ENCODE results near the gene GDI2. TPM values are rescaled to one million over a fixed set of nuclear protein-coding genes. Genes with fewer than 3 reads are reported as not detected.
A peak's percentile ranks its signal among the peaks of the same experiment; 100 is the strongest.

The GDI2 gene
- total RNA-seq, 2 experiments from 2014 or later, result 265 to 292 TPM

- ChIA-PET CTCF (ENCODE audit: unreplicated experiment) (interaction anchor here (1.1 kb wide), 1 partner anchor 38 kb away, joined by 3 read pairs; no protein-coding TSS in a partner anchor), POLR2A (interaction anchor here (0.6 to 1.6 kb wide), 6 partner anchors 19 to 524 kb away, joined by 3 to 7 read pairs (median 4); no protein-coding TSS in a partner anchor)
Observed at GRCh38 chr10:5775685-5776084, 37.5 kb downstream of the GDI2 start.

GRCh38 chr10:5774987-5775620, 38.1 kb downstream of the GDI2 start:
- BruUV-seq (replicated peaks), result no TSS peak
- no peak for DNase-seq (ENCODE audit: low spot score)
- Histone ChIP-seq H3K79me2 (ENCODE audit: insufficient read depth, low read depth, low read length) (peaks cover 87% of the 10 kb centered on the region), H4K20me1 (ENCODE audit: insufficient read depth, low read length) (peaks cover 19% of the 10 kb centered on the region; the same call in 1 of the 2 replicates), H3K4me3 (ENCODE audit: low read depth, low read length, poor library complexity, severe bottlenecking) (no peak overlapping the region), H2AFZ (ENCODE audit: low read length) (no peak overlapping the region), H3K36me3 (ENCODE audit: insufficient read depth, low read length) (peaks cover 95% of the 10 kb centered on the region), H3K4me2 (ENCODE audit: low read length) (no peak overlapping the region), H3K4me1 (ENCODE audit: insufficient read depth, low read length, poor library complexity, severe bottlenecking) (peaks cover 18% of the 10 kb centered on the region), H3K27ac (ENCODE audit: low read depth, low read length, poor library complexity, severe bottlenecking) (peak overlapping the region; percentile 2), H3K9me2 (ENCODE audit: insufficient read depth, low read length) (no peaks in the 10 kb centered on the region), H3K9me3 (ENCODE audit: low read length) (no peaks in the 10 kb centered on the region)
- intact Hi-C loops (cut with micrococcal nuclease; ENCODE audit: unreplicated experiment), result loop anchor here (5.0 kb wide), 1 partner anchor 112 kb away; the partner anchor contains the start of gene ANKRD16
- ChIA-PET CTCF (ENCODE audit: unreplicated experiment) (no interaction called here), POLR2A (interaction anchor here (0.7 to 1.6 kb wide), 2 partner anchors 20 to 23 kb away, joined by 3 to 5 read pairs; no protein-coding TSS in a partner anchor)
- TF ChIP-seq, protein P1, sequence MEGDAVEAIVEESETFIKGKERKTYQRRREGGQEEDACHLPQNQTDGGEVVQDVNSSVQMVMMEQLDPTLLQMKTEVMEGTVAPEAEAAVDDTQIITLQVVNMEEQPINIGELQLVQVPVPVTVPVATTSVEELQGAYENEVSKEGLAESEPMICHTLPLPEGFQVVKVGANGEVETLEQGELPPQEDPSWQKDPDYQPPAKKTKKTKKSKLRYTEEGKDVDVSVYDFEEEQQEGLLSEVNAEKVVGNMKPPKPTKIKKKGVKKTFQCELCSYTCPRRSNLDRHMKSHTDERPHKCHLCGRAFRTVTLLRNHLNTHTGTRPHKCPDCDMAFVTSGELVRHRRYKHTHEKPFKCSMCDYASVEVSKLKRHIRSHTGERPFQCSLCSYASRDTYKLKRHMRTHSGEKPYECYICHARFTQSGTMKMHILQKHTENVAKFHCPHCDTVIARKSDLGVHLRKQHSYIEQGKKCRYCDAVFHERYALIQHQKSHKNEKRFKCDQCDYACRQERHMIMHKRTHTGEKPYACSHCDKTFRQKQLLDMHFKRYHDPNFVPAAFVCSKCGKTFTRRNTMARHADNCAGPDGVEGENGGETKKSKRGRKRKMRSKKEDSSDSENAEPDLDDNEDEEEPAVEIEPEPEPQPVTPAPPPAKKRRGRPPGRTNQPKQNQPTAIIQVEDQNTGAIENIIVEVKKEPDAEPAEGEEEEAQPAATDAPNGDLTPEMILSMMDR (conservative IDR thresholded peaks at IDR 0.05; ENCODE audit: low read length), result no peak
- no peak for TF ChIP-seq EZH2phosphoT487 (IDR thresholded peaks at IDR 0.05; ENCODE audit: borderline replicate concordance, low read depth, low read length)

More at GRCh38 chr10:5775685-5776084, 37.5 kb downstream of the GDI2 start:
- Histone ChIP-seq H3K9me2 (ENCODE audit: insufficient read depth, low read length) (no peaks in the 10 kb centered on the region), H2AFZ (ENCODE audit: low read length) (no peak overlapping the region), H4K20me1 (ENCODE audit: insufficient read depth, low read length) (peaks cover 19% of the 10 kb centered on the region; the same call in 1 of the 2 replicates), H3K27ac (ENCODE audit: low read depth, low read length, poor library complexity, severe bottlenecking) (peak overlapping the region; percentile 2), H3K9me3 (ENCODE audit: low read length) (no peaks in the 10 kb centered on the region), H3K79me2 (ENCODE audit: insufficient read depth, low read depth, low read length) (peaks cover 89% of the 10 kb centered on the region), H3K4me3 (ENCODE audit: low read depth, low read length, poor library complexity, severe bottlenecking) (no peak overlapping the region), H3K36me3 (ENCODE audit: insufficient read depth, low read length) (peaks cover 96% of the 10 kb centered on the region), H3K4me1 (ENCODE audit: insufficient read depth, low read length, poor library complexity, severe bottlenecking) (peaks cover 18% of the 10 kb centered on the region), H3K4me2 (ENCODE audit: low read length) (peak overlapping the region; percentile 25; the same call in 1 of the 2 replicates)
- no peak for TF ChIP-seq EZH2phosphoT487 (IDR thresholded peaks at IDR 0.05; ENCODE audit: borderline replicate concordance, low read depth, low read length)
- TF ChIP-seq, protein P1 (conservative IDR thresholded peaks at IDR 0.05; ENCODE audit: low read length), result no peak
- DNase-seq (ENCODE audit: low spot score), result peak; percentile 69
- intact Hi-C loops (cut with micrococcal nuclease; ENCODE audit: unreplicated experiment), result loop anchor here (5.0 kb wide), 1 partner anchor 112 kb away; the partner anchor contains the start of gene ANKRD16
- BruUV-seq (replicated peaks), result no TSS peak

DNA sequence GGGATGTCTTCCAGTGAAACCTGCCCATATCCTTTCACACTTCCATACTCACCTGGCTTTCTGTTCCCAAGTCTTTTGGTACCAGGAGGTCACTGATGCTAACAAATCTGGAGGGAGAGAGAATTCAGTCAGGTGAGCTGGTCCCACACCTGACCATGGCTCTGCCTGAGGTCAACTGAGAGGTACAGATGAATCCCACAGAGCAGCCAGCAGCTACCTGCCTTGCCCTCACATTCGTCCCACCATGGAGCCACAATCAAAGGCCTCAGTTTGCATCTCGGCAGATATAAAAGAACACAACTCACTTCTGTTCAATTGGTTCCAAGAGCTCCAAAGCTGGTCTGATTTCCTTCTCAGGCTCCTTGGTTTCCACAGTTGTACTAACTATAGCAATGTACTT, 47.0 kb downstream of the GDI2 start:
- intact Hi-C loops (cut with micrococcal nuclease; ENCODE audit: unreplicated experiment), result no loop called here
- H3K9me2 ChIP-seq (ENCODE audit: insufficient read depth, low read length), result no peaks in the 10 kb centered on the region
- no peak overlapping the region for H2AFZ ChIP-seq (ENCODE audit: low read length)
- H3K4me2 ChIP-seq (ENCODE audit: low read length), result no peak overlapping the region
- no peak for DNase-seq (ENCODE audit: low spot score)
- no peak overlapping the region for H3K4me3 ChIP-seq (ENCODE audit: low read depth, low read length, poor library complexity, severe bottlenecking)
- ChIA-PET CTCF (ENCODE audit: unreplicated experiment) (no interaction called here), POLR2A (interaction anchor here (0.7 kb wide), 1 partner anchor 56 kb away, joined by 3 read pairs; no protein-coding TSS in a partner anchor)
- H4K20me1 ChIP-seq (ENCODE audit: insufficient read depth, low read length), result 0 out of 2 replicates have a peak, but pooled peaks cover 6% of the 10 kb centered on the region
- no peak for TF ChIP-seq EZH2phosphoT487 (IDR thresholded peaks at IDR 0.05; ENCODE audit: borderline replicate concordance, low read depth, low read length)
- TF ChIP-seq, protein P1 (conservative IDR thresholded peaks at IDR 0.05; ENCODE audit: low read length), result no peak
- H3K4me1 ChIP-seq (ENCODE audit: insufficient read depth, low read length, poor library complexity, severe bottlenecking), result no peaks in the 10 kb centered on the region
- H3K36me3 ChIP-seq (ENCODE audit: insufficient read depth, low read length), result peaks cover 98% of the 10 kb centered on the region
- no TSS peak for BruUV-seq (replicated peaks)
- H3K27ac ChIP-seq (ENCODE audit: low read depth, low read length, poor library complexity, severe bottlenecking), result no peak overlapping the region
- H3K9me3 ChIP-seq (ENCODE audit: low read length), result no peaks in the 10 kb centered on the region
- peaks cover 27% of the 10 kb centered on the region; the same call in 1 of the 2 replicates for H3K79me2 ChIP-seq (ENCODE audit: insufficient read depth, low read depth, low read length)

Data from OCI-LY7 (cell line).